K562 (cell line): ENCODE measurements around the gene CYP11A1. TPM values are rescaled to one million over a fixed set of nuclear protein-coding genes. Genes with fewer than 3 reads are reported as not detected.

Experiments
- ATAC-seq: fragments of 200-7000 bp; cut with Tn5 transposase; 3 replicates; pipeline ENCODE4 v1.9.1; 2020; ENCODE audit warnings: moderate library complexity
- BruUV-seq: library from RNA; stranded (reverse); fragments of 400-500 nt; replicated peaks from 2 replicates; lab custom pipeline; 2021; lab: Mats Ljungman, UMichigan
- CTCF ChIA-PET: fragments of 300-600 bp; formaldehyde crosslinking; extraction: SDS; loops from one replicate; lab custom pipeline; 2021; ENCODE audit warnings: low intra/inter-chr PET ratio; lab: Yijun Ruan, JAX
- POLR2A ChIA-PET: fragments of 300-600, 350-650 bp; sonication (Branson Sonifier 250); formaldehyde crosslinking; extraction: SDS; loops from one replicate; lab custom pipeline; 2021; ENCODE audit warnings: antibody characterized with exemption, inconsistent platforms; lab: Yijun Ruan, JAX
- DNase-seq, 4 experiments: peaks; one replicate each; pipeline versions ENCODE4 v3.0.0 to v3.0.0-alpha.2; 2011 to 2018; ENCODE audit warnings: low spot score in 3 of 4, mixed read lengths in 3 of 4; ENCODE audit errors: extremely low read depth in 1 of 4
- FAIRE-seq: peaks from 2 replicates; lab custom pipeline; 2011; peaks lifted over from hg19 to GRCh38; lab: Jason Lieb, UNC
- H2AFZ ChIP-seq: 2 replicates; pipeline ENCODE4 v1.6.0; 2011; ENCODE audit warnings: low read depth, low read length, control low read depth, inconsistent platforms
- H3K27ac ChIP-seq: fragments of 200-600 bp; 3 replicates; pipeline ENCODE4 v1.8.0; 2011; ENCODE audit warnings: low read depth, mild to moderate bottlenecking, control low read depth, inconsistent platforms, low read length, moderate library complexity, mixed read lengths; ENCODE audit errors: extremely low read depth
- H3K27me3 ChIP-seq, 2 experiments: fragments of 300-600 bp in 1 of 2; 2 replicates in 1 of 2; 3 replicates in 1 of 2; pipeline versions ENCODE4 v1.6.0 to v1.8.0; 2011; ENCODE audit warnings: inconsistent platforms in 2 of 2, low read length in 2 of 2, mild to moderate bottlenecking in 1 of 2, mixed read lengths in 1 of 2, moderate library complexity in 1 of 2; ENCODE audit not compliant: control insufficient read depth in 2 of 2, insufficient read depth in 2 of 2
- H3K36me3 ChIP-seq: fragments of 300-600 bp; 3 replicates; pipeline ENCODE4 v1.8.0; 2011; ENCODE audit warnings: mild to moderate bottlenecking, low read length, inconsistent platforms; ENCODE audit not compliant: control insufficient read depth, insufficient read depth
- H3K4me1 ChIP-seq, 2 experiments: fragments of 200-600 bp in 1 of 2; replicated peaks in 1 of 2; 2 replicates in 1 of 2; 3 replicates in 1 of 2; pipeline versions ENCODE4 v1.5.1 to v1.8.0; 2011; ENCODE audit warnings: inconsistent platforms in 2 of 2, low read length in 2 of 2, mild to moderate bottlenecking in 1 of 2, mixed read lengths in 1 of 2, moderate library complexity in 1 of 2; ENCODE audit not compliant: control insufficient read depth in 2 of 2, insufficient read depth in 2 of 2
- H3K4me2 ChIP-seq: 2 replicates; pipeline ENCODE4 v1.6.1; 2011; ENCODE audit warnings: low read length, control low read depth, inconsistent platforms, mixed read lengths; ENCODE audit not compliant: insufficient read depth
- H3K4me3 ChIP-seq: fragments of 200-600 bp; sonication (generic), shearing (Covaris generic); 2 replicates; pipeline ENCODE4 v1.5.1; 2016; ENCODE audit warnings: control low read depth, inconsistent platforms
- H3K79me2 ChIP-seq: fragments of 200-600 bp; 3 replicates; pipeline ENCODE4 v1.8.0; 2011; ENCODE audit warnings: low read length, inconsistent platforms; ENCODE audit not compliant: control insufficient read depth, insufficient read depth
- H3K9ac ChIP-seq, 2 experiments: 2 replicates each; pipeline versions ENCODE4 v1.6.0 to v1.6.1; 2011; ENCODE audit warnings: low read depth in 2 of 2, low read length in 2 of 2, control low read depth in 1 of 2, inconsistent platforms in 1 of 2, mild to moderate bottlenecking in 1 of 2, mixed read lengths in 1 of 2; ENCODE audit not compliant: insufficient read depth in 1 of 2
- H3K9me1 ChIP-seq: one replicate; pipeline ENCODE4 v1.6.0; 2011; ENCODE audit warnings: inconsistent platforms, mild to moderate bottlenecking, low read length, moderate library complexity; ENCODE audit not compliant: control insufficient read depth, insufficient read depth
- H3K9me3 ChIP-seq: replicated peaks from 2 replicates; pipeline ENCODE4 v1.5.1; 2011; ENCODE audit warnings: low read depth, low read length, inconsistent platforms; ENCODE audit not compliant: control insufficient read depth, insufficient read depth
- H4K20me1 ChIP-seq: replicated peaks from 2 replicates; pipeline ENCODE4 v1.6.1; 2011; ENCODE audit warnings: low read length, inconsistent platforms, mixed read lengths; ENCODE audit not compliant: control insufficient read depth, insufficient read depth
- CXXC5 ChIP-seq: fragments of 250-450 bp; sonication (Bioruptor Pico); IDR thresholded peaks from 2 replicates; pipeline ENCODE4 v1.8.0; 2022; ENCODE audit warnings: inconsistent platforms, mild to moderate bottlenecking, moderate library complexity
- DMBX1 ChIP-seq: fragments of 250-450 bp; sonication (Bioruptor Pico); IDR thresholded peaks from 2 replicates; pipeline ENCODE4 v1.8.0; 2022; ENCODE audit warnings: inconsistent platforms, mild to moderate bottlenecking, moderate library complexity, borderline replicate concordance
- HIVEP1 ChIP-seq: fragments of 250-450 bp; sonication (Bioruptor Pico); IDR thresholded peaks from 2 replicates; pipeline ENCODE4 v1.4.0; 2020; ENCODE audit warnings: mild to moderate bottlenecking
- MYC ChIP-seq, 2 experiments: fragments of 250-450 bp in 1 of 2; sonication (Bioruptor Pico) in 1 of 2; IDR thresholded peaks; 2 replicates each; pipeline versions ENCODE4 v1.5.1 to v1.6.1; 2012 to 2021; ENCODE audit warnings: low read depth in 2 of 2, borderline replicate concordance in 1 of 2, improper control_type of control experiment in 1 of 2, low read length in 1 of 2, mild to moderate bottlenecking in 1 of 2, moderate library complexity in 1 of 2
- NFIX ChIP-seq: fragments of 250-450 bp; sonication (Bioruptor Pico); IDR thresholded peaks from 2 replicates; pipeline ENCODE4 v1.4.0; 2020; ENCODE audit warnings: low read depth, mild to moderate bottlenecking, moderate library complexity
- NR2C1 ChIP-seq, 2 experiments: fragments of 450-650 bp; IDR thresholded peaks; 2 replicates each; pipeline ENCODE4 v1.6.1; 2017; ENCODE audit warnings: mild to moderate bottlenecking in 2 of 2, antibody characterized with exemption in 1 of 2, inconsistent platforms in 1 of 2, missing compliant biosample characterization in 1 of 2, missing genetic modification characterization in 1 of 2
- NR3C1 ChIP-seq: sonication (generic); formaldehyde crosslinking; IDR thresholded peaks from 2 replicates; pipeline ENCODE4 v1.8.1; 2022; ENCODE audit warnings: missing genetic modification reagents
- TAL1 ChIP-seq: fragments of 450-650 bp; IDR thresholded peaks from 2 replicates; pipeline ENCODE4 v1.6.1; 2016; ENCODE audit warnings: mild to moderate bottlenecking
- TRIM28 ChIP-seq: fragments of 450-650 bp; IDR thresholded peaks from 2 replicates; pipeline ENCODE4 v1.6.1; 2017
- ZNF282 ChIP-seq: sonication (generic); formaldehyde crosslinking; IDR thresholded peaks from 2 replicates; pipeline ENCODE4 v1.8.1; 2023; ENCODE audit warnings: missing genetic modification reagents
- ZNF830 ChIP-seq: fragments of 250-450 bp; sonication (Bioruptor Pico); IDR thresholded peaks from 2 replicates; pipeline ENCODE4 v1.5.0; 2021; ENCODE audit warnings: mild to moderate bottlenecking
- WGBS: fragments of 100-300 bp; shearing (Covaris generic); methylation state at CpG from one replicate; pipeline ENCODE4 v1.1.6; 2016; ENCODE audit warnings: low coverage, mixed read lengths; ENCODE audit not compliant: insufficient coverage; ENCODE audit errors: missing lambda C conversion rate; 5-methylcytosine and 5-hydroxymethylcytosine counted together
- in situ Hi-C: fragments of 300-500 bp; cut with MboI; formaldehyde crosslinking; loops from 4 replicates; pipeline ENCODE4 v1.15.0; 2018; ENCODE audit warnings: inconsistent platforms, mixed read lengths
- intact Hi-C: fragments of 100-400 bp; cut with micrococcal nuclease; formaldehyde crosslinking; loops from 2 replicates; pipeline ENCODE4 v1.14.2; 2022
- polyA plus RNA-seq, 8 experiments: library from polyadenylated mRNA; depleted of rRNA in 4 of 8; stranded (reverse) in 5 of 8; unstranded in 3 of 8; fragments of >200 nt; fragmentation: Nextera tagmentation in 2 of 8; fragmentation: Illumina TruSeq in 1 of 8; extraction: Ambion mirVana in 2 of 8; extraction: Trizol in 1 of 8; gene quantifications; 2 replicates each; pipeline versions ENCODE4 v1.2.1 to v1.2.3, GENCODE V29; 2011 to 2014; ENCODE audit warnings: inconsistent platforms in 1 of 8, missing spikeins in 1 of 8
- total RNA-seq, 7 experiments: library from RNA; depleted of rRNA in 6 of 7; stranded (reverse); fragments of >200 nt in 6 of 7; fragmentation: Illumina TruSeq in 2 of 7; extraction: Trizol in 2 of 7; gene quantifications; 2 replicates each; pipeline versions ENCODE4 v1.2.1 to v1.2.3, GENCODE V29; 2011 to 2021; ENCODE audit warnings: low replicate concordance in 1 of 7
- TF ChIP-seq, protein P1 (sequence below): fragments of 250-450 bp; sonication (Bioruptor Pico); IDR thresholded peaks from 2 replicates; pipeline ENCODE4 v1.8.0; 2021; ENCODE audit warnings: mild to moderate bottlenecking, moderate library complexity
- TF ChIP-seq, protein P2 (sequence below): fragments of 450-650 bp; IDR thresholded peaks from 2 replicates; pipeline ENCODE4 v1.6.1; 2016
- TF ChIP-seq, protein P3 (sequence below): fragments of 250-450 bp; sonication (Bioruptor Pico); IDR thresholded peaks from 2 replicates; pipeline ENCODE4 v1.5.0; 2022; ENCODE audit warnings: mild to moderate bottlenecking

The CYP11A1 gene
- total and polyA plus RNA-seq, 9 of the 15 experiments (the other 6 are each of a cell fraction or from before 2014, with no cell fraction given): 0.06 to 0.24 (median 0.10) TPM; not detected in 4

DNA sequence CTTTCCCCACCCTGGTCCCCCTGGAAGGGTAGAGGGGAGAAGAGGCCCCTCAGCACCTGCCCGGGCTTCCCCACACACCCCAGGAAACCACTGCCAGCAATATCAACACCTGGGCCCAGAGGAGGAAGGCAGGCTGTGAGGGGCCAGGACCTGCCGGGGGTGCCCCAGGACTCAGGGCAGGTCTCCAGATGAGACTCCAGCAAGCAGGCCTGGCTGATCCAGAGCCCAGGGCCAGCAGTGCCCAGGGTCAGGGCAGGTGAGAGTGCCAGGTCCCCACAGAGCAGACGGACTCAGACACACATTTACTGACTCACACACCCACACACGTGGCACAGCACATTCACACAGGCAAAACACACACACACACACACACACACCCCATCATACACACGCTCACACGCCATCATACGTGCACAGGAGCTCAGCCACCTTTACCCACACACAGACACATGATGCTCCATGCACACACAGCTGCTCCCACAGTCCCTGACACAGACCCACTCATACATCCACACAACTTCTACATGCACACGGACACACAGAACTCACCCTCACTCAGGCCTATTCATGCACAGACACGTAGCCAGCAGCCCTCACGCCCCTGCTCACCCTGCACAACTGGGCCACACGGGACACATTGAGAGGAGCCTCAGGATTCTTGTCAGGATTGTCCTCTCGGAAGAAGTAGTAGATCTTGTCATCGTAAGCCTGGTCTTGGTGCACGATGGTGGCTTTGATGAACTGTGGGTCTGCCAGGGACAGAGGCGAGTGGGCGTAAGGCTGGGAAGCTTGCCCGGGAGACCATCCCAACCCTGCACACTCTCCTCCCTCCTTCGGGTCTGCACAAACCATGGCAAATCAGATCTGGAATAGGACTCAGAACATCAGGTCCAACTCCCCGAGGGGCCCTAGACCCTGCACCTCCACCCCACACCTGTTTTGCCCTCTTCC lies 48.8 kb upstream of the CYP11A1 start (continued):
- TF ChIP-seq HIVEP1 (CRISPR knock-in tag) (no peak), DMBX1 (no peak), NR3C1 (CRISPR knock-in tag) (no peak), ZNF282 (no peak), NFIX (no peak), TRIM28 (no peak)
- TF ChIP-seq, protein P1, sequence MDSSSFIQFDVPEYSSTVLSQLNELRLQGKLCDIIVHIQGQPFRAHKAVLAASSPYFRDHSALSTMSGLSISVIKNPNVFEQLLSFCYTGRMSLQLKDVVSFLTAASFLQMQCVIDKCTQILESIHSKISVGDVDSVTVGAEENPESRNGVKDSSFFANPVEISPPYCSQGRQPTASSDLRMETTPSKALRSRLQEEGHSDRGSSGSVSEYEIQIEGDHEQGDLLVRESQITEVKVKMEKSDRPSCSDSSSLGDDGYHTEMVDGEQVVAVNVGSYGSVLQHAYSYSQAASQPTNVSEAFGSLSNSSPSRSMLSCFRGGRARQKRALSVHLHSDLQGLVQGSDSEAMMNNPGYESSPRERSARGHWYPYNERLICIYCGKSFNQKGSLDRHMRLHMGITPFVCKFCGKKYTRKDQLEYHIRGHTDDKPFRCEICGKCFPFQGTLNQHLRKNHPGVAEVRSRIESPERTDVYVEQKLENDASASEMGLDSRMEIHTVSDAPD (CRISPR knock-in tag): no peak

DNA sequence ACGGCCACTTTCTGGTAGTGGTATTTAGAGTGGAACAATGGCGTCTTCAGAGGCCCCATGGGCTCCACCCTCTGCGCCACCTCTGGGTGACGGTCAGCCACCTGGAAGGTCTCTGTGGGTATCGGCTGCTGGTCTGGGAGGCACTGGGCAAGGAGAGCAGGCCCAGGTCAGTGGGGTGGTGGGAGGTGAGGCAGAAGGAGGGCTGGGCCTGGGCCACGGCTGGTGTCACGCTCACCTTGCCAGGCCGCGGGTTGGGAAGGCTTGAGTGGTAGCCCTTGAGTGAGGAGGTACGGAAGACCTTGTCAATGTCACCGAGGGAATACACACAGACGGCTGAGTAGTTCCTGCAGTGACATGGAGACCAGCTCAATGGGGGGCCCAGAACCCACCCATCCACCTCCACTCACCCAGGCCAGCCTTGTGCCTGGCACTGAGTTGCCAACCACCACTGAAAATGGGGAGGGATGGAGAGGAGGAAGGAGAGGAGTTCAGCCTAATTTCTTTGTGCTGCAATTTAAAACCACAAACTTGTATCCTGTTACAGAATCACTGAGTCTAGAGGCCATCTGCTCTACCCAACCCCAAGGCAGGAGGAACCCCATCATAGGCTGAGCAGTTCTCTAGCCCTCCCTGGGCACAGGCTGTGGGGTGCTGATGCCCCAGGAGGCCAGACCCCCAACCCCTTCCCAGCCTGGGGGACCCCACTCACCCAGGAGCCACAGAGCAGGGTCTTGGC lies 47.3 kb upstream of the CYP11A1 start:
- DNase-seq (no peak), FAIRE-seq (no peak), ATAC-seq (no peak)
- Histone ChIP-seq H3K9ac (no peak overlapping the region), H3K27ac (no peak overlapping the region), H3K9me3 (no peaks in the 10 kb centered on the region), H3K36me3 (peaks cover 87% of the 10 kb centered on the region; the same call in 2 of the 3 replicates), H3K27me3 (no peaks in the 10 kb centered on the region), H4K20me1 (peaks cover 7% of the 10 kb centered on the region), H3K4me2 (no peak overlapping the region), H3K79me2 (peaks cover 13% of the 10 kb centered on the region), H2AFZ (no peak overlapping the region), H3K4me1 (peaks cover 0 to 35% of the 10 kb centered on the region in 2 experiments; a peak in 4 of 5 replicates), H3K9me1 (peaks cover 4% of the 10 kb centered on the region), H3K4me3 (no peak overlapping the region)
- ChIA-PET POLR2A (interaction anchor here (0.6 to 1.6 kb wide), 2 partner anchors 9 to 17 kb away, joined by 3 to 4 read pairs; no protein-coding TSS in a partner anchor), CTCF (no interaction called here)
- WGBS: 97% methylated on average over 12 of the region's 12 CpGs
- in situ Hi-C loops: no loop called here
- intact Hi-C loops: no loop called here
- no TSS peak for BruUV-seq
- TF ChIP-seq CXXC5 (CRISPR knock-in tag) (no peak), NR2C1 (IDR thresholded peaks at IDR 0.05) (no peak), NR2C1 (tag; IDR thresholded peaks at IDR 0.05) (no peak), MYC (IDR thresholded peaks at IDR 0.05; ENCODE audit: low read depth, low read length) (no peak), MYC (CRISPR knock-in tag; IDR thresholded peaks at IDR 0.05; ENCODE audit: borderline replicate concordance, low read depth) (no peak), TAL1 (no peak), ZNF830 (no peak)
- TF ChIP-seq, protein P2, sequence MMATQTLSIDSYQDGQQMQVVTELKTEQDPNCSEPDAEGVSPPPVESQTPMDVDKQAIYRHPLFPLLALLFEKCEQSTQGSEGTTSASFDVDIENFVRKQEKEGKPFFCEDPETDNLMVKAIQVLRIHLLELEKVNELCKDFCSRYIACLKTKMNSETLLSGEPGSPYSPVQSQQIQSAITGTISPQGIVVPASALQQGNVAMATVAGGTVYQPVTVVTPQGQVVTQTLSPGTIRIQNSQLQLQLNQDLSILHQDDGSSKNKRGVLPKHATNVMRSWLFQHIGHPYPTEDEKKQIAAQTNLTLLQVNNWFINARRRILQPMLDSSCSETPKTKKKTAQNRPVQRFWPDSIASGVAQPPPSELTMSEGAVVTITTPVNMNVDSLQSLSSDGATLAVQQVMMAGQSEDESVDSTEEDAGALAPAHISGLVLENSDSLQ: no peak
- TF ChIP-seq, protein P3, sequence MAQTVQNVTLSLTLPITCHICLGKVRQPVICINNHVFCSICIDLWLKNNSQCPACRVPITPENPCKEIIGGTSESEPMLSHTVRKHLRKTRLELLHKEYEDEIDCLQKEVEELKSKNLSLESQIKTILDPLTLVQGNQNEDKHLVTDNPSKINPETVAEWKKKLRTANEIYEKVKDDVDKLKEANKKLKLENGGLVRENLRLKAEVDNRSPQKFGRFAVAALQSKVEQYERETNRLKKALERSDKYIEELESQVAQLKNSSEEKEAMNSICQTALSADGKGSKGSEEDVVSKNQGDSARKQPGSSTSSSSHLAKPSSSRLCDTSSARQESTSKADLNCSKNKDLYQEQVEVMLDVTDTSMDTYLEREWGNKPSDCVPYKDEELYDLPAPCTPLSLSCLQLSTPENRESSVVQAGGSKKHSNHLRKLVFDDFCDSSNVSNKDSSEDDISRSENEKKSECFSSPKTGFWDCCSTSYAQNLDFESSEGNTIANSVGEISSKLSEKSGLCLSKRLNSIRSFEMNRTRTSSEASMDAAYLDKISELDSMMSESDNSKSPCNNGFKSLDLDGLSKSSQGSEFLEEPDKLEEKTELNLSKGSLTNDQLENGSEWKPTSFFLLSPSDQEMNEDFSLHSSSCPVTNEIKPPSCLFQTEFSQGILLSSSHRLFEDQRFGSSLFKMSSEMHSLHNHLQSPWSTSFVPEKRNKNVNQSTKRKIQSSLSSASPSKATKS (CRISPR knock-in tag): no peak
